GM21528 (cell line): ENCODE results near the gene METRN.
A peak's percentile ranks its signal among the peaks of the same experiment; 100 is the strongest.

ENCODE experiments used
- ATAC-seq: cut with Tn5 transposase; IDR thresholded peaks from one replicate; pipeline ENCODE4 v1.9.1; 2021; ENCODE audit warnings: mild to moderate bottlenecking, moderate library complexity; ENCODE audit not compliant: unreplicated experiment, low FRiP score

METRN gene

GRCh38 chr16:714558-715476 lies at the start of gene METRN:
METRN (plus strand) TSS chr16:715118; CDS start chr16:715290, 172 bp downstream.
- ATAC-seq: no peak

GRCh38 chr16:666572-666971 lies 48.3 kb upstream of the METRN start:
- ATAC-seq: no peak

- no peak for ATAC-seq
Observed at GRCh38 chr16:667113-667779, 47.7 kb upstream of the METRN start.

GRCh38 chr16:667780-668518 lies 47.0 kb upstream of the METRN start, which contains the start of gene RHOT2:
RHOT2 (plus strand) TSS chr16:668132; CDS start chr16:668200, 68 bp downstream.
- ATAC-seq: peak; percentile 65

- no peak for ATAC-seq
Observed at GRCh38 chr16:668519-669171, 46.3 kb upstream of the METRN start.

GRCh38 chr16:669666-670065 lies 45.3 kb upstream of the METRN start:
- no peak for ATAC-seq

- no peak for ATAC-seq
Observed at GRCh38 chr16:670485-671352, 44.2 kb upstream of the METRN start.

GRCh38 chr16:671353-672131 lies 43.4 kb upstream of the METRN start:
- no peak for ATAC-seq

- no peak for ATAC-seq
Observed at GRCh38 chr16:672371-672770, 42.5 kb upstream of the METRN start.

- no peak for ATAC-seq
Observed at GRCh38 chr16:672851-673250, 42.1 kb upstream of the METRN start.

- no peak for ATAC-seq
Observed at GRCh38 chr16:673399-673991, 41.4 kb upstream of the METRN start.

- no peak for ATAC-seq
Observed at GRCh38 chr16:674214-674881, 40.6 kb upstream of the METRN start.

GRCh38 chr16:674968-675883 lies 39.7 kb upstream of the METRN start, which contains the start of gene RHBDL1:
RHBDL1 (plus strand) TSS chr16:675671; CDS start chr16:675791, 120 bp downstream.
- ATAC-seq: no peak

GRCh38 chr16:675884-676564 lies 38.9 kb upstream of the METRN start:
- no peak for ATAC-seq

- ATAC-seq: no peak
Observed at GRCh38 chr16:676565-676902, 38.4 kb upstream of the METRN start.

GRCh38 chr16:676913-677312 lies 38.0 kb upstream of the METRN start:
- no peak for ATAC-seq
